ENCODE results near the gene HDGF. TPM values are rescaled to one million over a fixed set of nuclear protein-coding genes. Genes with fewer than 3 reads are reported as not detected.

The HDGF gene
- total RNA-seq, 3 donors from 2014 or later (not counting 1 experiment from before 2014, with no cell fraction given), result 95.3 to 110 (median 96.6) TPM

GRCh38 chr1:156773607-156774006, 22.1 kb upstream of the HDGF start:
- Mint-ChIP-seq H3K27me3 (ENCODE audit: low read depth in 2 of 2) (no peaks in the 10 kb centered on the region), H3K9me3 (no peaks in the 10 kb centered on the region), H3K27ac (no peak overlapping the region), H3K4me1 (peaks cover 58 to 69% of the 10 kb centered on the region in 2 donors), H3K36me3 (peaks cover 6% of the 10 kb centered on the region), H3K4me3 (no peak overlapping the region)
- 90% methylated on average over 3 of the region's 3 CpGs for WGBS (ENCODE audit: insufficient coverage)
- no peaks in the 10 kb centered on the region for H3K27me3 ChIP-seq (ENCODE audit: control insufficient read depth, insufficient read depth, low read length)
- H3K4me3 ChIP-seq (ENCODE audit: low read length), result no peak overlapping the region
- peaks cover 12% of the 10 kb centered on the region for H3K4me1 ChIP-seq (ENCODE audit: control insufficient read depth, insufficient read depth, low read length)
- no peak for DNase-seq
- TF ChIP-seq, protein P1, sequence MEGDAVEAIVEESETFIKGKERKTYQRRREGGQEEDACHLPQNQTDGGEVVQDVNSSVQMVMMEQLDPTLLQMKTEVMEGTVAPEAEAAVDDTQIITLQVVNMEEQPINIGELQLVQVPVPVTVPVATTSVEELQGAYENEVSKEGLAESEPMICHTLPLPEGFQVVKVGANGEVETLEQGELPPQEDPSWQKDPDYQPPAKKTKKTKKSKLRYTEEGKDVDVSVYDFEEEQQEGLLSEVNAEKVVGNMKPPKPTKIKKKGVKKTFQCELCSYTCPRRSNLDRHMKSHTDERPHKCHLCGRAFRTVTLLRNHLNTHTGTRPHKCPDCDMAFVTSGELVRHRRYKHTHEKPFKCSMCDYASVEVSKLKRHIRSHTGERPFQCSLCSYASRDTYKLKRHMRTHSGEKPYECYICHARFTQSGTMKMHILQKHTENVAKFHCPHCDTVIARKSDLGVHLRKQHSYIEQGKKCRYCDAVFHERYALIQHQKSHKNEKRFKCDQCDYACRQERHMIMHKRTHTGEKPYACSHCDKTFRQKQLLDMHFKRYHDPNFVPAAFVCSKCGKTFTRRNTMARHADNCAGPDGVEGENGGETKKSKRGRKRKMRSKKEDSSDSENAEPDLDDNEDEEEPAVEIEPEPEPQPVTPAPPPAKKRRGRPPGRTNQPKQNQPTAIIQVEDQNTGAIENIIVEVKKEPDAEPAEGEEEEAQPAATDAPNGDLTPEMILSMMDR (IDR thresholded peaks at IDR 0.05), result no peak
- H3K36me3 ChIP-seq (ENCODE audit: control insufficient read depth, insufficient read depth, low read length), result peaks cover 20% of the 10 kb centered on the region
- ATAC-seq, result no peak
- H3K9me3 ChIP-seq (ENCODE audit: control insufficient read depth, insufficient read depth, low read length), result no peaks in the 10 kb centered on the region
- H3K27ac ChIP-seq (ENCODE audit: low read length), result no peak overlapping the region
- intact Hi-C loops (cut with micrococcal nuclease), result no loop called here

DNA sequence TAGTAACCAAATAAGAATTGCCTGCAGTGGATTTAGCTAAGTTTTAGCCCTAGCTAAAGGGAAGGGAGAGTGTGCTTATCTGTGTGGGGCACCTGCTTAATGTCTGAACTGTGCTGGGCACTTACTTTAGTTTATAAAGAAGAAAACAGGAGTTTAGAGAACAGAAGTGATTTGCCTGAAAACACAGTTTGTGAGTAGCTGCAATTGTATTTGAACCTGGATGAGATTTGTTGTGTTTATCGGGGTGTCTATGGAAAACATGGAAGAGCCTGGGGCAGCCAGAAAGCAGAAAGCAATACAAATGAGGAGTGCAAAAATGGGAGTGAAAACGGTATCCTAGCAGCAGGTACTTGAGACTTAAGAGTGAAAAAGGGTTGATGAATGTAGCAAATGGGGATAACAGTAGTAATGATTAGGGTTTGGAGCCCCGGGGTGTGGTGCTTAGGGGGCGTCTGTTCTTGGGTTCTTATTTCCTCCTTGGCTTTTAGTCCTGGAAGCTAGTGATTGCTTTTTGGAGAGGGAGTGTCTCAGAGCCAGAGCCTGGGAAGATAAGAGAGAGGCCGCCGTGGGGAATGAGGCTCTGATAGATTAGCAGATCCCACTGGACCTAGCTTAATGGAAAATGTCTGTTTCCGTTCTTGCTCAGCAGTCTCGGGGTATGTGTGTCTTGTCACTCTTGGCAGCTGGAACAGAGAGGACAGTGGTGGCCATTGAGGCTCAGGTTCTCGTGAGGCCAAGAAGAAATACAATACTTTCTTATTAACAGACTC, 21.4 kb upstream of the HDGF start:
- H3K4me1 ChIP-seq (ENCODE audit: control insufficient read depth, insufficient read depth, low read length), result peaks cover 19% of the 10 kb centered on the region
- TF ChIP-seq, protein P1 (IDR thresholded peaks at IDR 0.05), result no peak
- 86% methylated on average over 9 of the region's 9 CpGs for WGBS (ENCODE audit: insufficient coverage)
- peaks cover 20% of the 10 kb centered on the region for H3K36me3 ChIP-seq (ENCODE audit: control insufficient read depth, insufficient read depth, low read length)
- no peaks in the 10 kb centered on the region for H3K9me3 ChIP-seq (ENCODE audit: control insufficient read depth, insufficient read depth, low read length)
- ATAC-seq (no peak), DNase-seq (no peak)
- H3K4me3 Mint-ChIP-seq, result no peak overlapping the region
- H3K27ac Mint-ChIP-seq, result no peak overlapping the region
- H3K36me3 Mint-ChIP-seq, result peaks cover 6% of the 10 kb centered on the region
- H3K27me3 Mint-ChIP-seq (ENCODE audit: low read depth in 2 of 2), result no peaks in the 10 kb centered on the region
- no peak overlapping the region for H3K27ac ChIP-seq (ENCODE audit: low read length)
- H3K27me3 ChIP-seq (ENCODE audit: control insufficient read depth, insufficient read depth, low read length), result no peaks in the 10 kb centered on the region
- H3K9me3 Mint-ChIP-seq, result no peaks in the 10 kb centered on the region
- intact Hi-C loops (cut with micrococcal nuclease), result no loop called here
- H3K4me1 Mint-ChIP-seq, result peaks cover 60 to 70% of the 10 kb centered on the region in 2 donors
- H3K4me3 ChIP-seq (ENCODE audit: low read length), result no peak overlapping the region

DNA sequence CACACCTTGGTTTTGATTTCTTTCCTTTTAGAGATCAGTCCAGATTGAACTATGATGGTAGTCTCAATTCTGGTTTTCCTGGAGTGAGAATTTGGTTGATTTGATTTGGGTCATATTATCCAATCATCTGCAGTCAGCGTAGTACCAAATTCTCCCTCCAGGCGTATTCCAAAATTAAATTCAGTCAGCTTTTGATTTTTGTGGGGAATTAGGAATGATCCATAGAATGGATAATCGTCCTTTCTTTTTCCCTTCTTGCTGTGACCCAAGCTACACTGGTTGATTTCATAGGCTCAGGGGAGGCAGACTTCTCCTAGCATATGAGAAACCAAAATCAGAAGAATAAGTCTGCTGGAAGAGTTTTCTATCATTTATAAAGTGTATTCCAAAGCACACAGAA, 20.7 kb upstream of the HDGF start:
- H3K4me3 Mint-ChIP-seq, result no peak overlapping the region

More for the DNA sequence above, 20.7 kb upstream of the HDGF start:
- no peak overlapping the region for H3K27ac ChIP-seq (ENCODE audit: low read length)
- no peaks in the 10 kb centered on the region for H3K9me3 Mint-ChIP-seq
- 90% methylated on average over 1 of the region's 3 CpGs for WGBS (ENCODE audit: insufficient coverage)
- H3K4me1 Mint-ChIP-seq, result peaks cover 54 to 64% of the 10 kb centered on the region in 2 donors
- no peaks in the 10 kb centered on the region for H3K27me3 ChIP-seq (ENCODE audit: control insufficient read depth, insufficient read depth, low read length)
- ATAC-seq (no peak), DNase-seq (no peak)
- H3K36me3 Mint-ChIP-seq, result peaks cover 6% of the 10 kb centered on the region
- intact Hi-C loops (cut with micrococcal nuclease), result no loop called here
- TF ChIP-seq, protein P1 (IDR thresholded peaks at IDR 0.05), result no peak
- peaks cover 22% of the 10 kb centered on the region for H3K4me1 ChIP-seq (ENCODE audit: control insufficient read depth, insufficient read depth, low read length)
- no peak overlapping the region for H3K4me3 ChIP-seq (ENCODE audit: low read length)
- no peaks in the 10 kb centered on the region for H3K27me3 Mint-ChIP-seq (ENCODE audit: low read depth in 2 of 2)
- peaks cover 20% of the 10 kb centered on the region for H3K36me3 ChIP-seq (ENCODE audit: control insufficient read depth, insufficient read depth, low read length)
- H3K27ac Mint-ChIP-seq, result peak overlapping the region in 1 of 2 donors; percentile 21
- H3K9me3 ChIP-seq (ENCODE audit: control insufficient read depth, insufficient read depth, low read length), result no peaks in the 10 kb centered on the region

Data from natural killer cell (primary cell).